Peyer's patch (tissue), 4 donors: ENCODE results near the gene EIPR1.

Experiments
- CTCF ChIP-seq, 6 experiments: fragments of 450-650 bp in 4 of 6; fragments of 200-600 bp in 2 of 6; sonication (generic) in 1 of 6; IDR thresholded peaks; one replicate each; pipeline ENCODE4 v1.5.1; 2017 to 2019; ENCODE audit warnings: antibody characterized with exemption in 6 of 6, mild to moderate bottlenecking in 3 of 6, moderate library complexity in 1 of 6
- POLR2A ChIP-seq, 2 donors: fragments of 450-650 bp; IDR thresholded peaks; one replicate each; pipeline ENCODE4 v1.5.1; 2017; ENCODE audit warnings: antibody characterized with exemption in 2 of 2, mild to moderate bottlenecking in 2 of 2, moderate library complexity in 2 of 2

DNA sequence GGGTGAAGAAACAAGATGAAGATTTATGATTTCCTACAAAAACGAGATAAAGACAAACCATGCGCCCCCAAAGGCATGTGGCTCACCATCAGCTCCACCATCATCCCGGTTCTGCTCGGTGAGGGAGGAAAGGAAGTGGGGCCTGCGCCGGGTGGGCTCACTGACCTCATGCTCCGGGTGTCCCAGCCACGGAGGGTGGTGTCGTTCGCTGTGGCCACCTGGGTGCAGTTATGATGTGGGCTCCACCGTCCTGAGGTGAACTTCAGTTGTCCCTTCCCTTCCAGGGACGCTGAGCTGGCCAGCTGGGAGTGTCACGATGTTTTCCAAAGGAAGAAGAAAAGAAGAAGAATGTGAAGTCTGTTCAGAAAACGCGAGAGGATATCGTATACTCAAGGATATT is 180.9 kb downstream of the EIPR1 start:
- TF ChIP-seq CTCF (IDR thresholded peaks at IDR 0.05), result no peak
- TF ChIP-seq POLR2A (IDR thresholded peaks at IDR 0.05), result no peak
